ENCODE measurements around the gene UQCRC1.

UQCRC1 gene

DNA sequence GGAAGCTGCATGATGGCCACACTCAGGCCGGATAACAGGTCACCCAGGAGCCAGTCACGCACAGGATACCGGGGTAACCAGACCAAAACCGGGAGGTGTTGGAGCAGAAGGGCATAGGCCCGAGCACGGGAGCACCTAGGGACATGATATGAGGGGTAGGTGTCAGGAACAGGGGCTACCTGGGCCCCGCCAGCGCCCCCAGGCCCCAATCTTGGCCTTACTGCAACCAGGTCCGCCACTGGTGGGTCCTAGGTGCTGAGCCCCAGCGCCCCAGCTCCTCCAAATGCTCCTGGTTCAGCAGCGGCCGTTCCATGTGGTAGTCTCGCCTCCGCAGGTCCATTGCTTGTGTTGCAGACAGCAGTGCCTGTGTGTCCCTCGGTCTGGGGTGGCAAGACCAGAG, 23.8 kb upstream of the UQCRC1 start:
- DNase-seq (ENCODE audit: low spot score), result no peak

- DNase-seq (ENCODE audit: low spot score), result no peak
Measured at GRCh38 chr3:48631516-48632448, 22.3 kb upstream of the UQCRC1 start.

GRCh38 chr3:48630833-48631232, 21.4 kb upstream of the UQCRC1 start:
- no peak for DNase-seq (ENCODE audit: low spot score)

DNA sequence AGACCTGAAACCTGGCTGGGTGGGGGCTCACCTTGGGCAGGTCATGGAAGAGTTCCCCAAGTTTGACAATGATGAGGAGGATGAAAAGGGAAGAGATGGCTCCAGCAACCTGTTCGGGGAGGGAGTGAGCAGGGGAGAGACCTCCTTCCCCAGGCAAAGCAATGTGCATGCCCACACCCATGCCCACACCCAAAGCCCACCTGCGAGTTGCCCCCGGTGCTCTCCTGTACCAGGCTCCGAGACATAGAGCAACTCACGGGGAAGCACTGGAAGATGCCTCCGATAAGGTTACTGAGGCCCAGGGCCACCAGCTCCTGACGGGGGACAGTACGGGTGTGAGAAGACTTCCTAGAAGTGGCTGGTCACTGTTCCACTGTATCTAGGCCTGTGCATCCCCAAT, 21.0 kb upstream of the UQCRC1 start:
- DNase-seq (ENCODE audit: low spot score), result no peak

- no peak for DNase-seq (ENCODE audit: low spot score)
Measured at GRCh38 chr3:48629894-48630293, 20.4 kb upstream of the UQCRC1 start.

DNA sequence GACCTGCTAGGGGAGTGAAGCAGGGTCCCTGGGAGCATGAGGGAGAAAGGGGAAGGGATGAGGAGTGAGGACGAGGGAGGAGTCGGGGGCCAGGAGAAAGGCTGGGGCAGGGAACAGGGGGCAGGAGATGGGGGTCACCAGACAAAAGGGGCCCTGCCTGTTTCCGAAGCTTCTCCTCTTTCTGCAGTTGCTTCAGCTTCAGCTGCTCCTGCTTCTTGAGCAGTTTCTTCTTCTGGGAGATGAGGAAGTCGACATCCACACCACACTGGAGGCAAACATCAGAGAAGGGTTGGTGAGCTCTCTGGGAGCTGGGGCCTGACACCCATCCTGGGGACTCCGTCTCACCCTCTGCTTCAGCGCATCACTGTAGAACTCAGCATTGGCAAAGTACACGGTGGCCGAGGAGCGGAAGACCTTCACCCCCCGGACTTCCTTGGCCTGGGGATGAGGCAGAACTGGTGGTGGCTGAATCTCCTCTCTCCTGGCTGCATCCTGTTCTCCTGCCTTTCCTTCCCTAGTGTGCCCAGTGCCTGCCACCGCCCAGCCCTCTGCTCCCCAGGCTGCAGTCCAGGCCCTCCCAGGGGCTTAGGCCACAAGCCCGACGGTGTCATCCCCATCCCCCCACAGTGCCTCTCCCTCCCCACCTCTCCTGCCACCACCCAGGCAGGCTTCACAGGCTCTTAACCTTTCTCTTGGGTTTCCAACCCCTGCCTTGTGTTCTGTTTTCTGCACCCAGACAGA, 19.0 kb upstream of the UQCRC1 start:
- DNase-seq (ENCODE audit: low spot score), result no peak

GRCh38 chr3:48625600-48625999, 16.2 kb upstream of the UQCRC1 start:
- DNase-seq (ENCODE audit: low spot score), result no peak

- no peak for DNase-seq (ENCODE audit: low spot score)
Measured at GRCh38 chr3:48624767-48625166, 15.3 kb upstream of the UQCRC1 start.

DNA sequence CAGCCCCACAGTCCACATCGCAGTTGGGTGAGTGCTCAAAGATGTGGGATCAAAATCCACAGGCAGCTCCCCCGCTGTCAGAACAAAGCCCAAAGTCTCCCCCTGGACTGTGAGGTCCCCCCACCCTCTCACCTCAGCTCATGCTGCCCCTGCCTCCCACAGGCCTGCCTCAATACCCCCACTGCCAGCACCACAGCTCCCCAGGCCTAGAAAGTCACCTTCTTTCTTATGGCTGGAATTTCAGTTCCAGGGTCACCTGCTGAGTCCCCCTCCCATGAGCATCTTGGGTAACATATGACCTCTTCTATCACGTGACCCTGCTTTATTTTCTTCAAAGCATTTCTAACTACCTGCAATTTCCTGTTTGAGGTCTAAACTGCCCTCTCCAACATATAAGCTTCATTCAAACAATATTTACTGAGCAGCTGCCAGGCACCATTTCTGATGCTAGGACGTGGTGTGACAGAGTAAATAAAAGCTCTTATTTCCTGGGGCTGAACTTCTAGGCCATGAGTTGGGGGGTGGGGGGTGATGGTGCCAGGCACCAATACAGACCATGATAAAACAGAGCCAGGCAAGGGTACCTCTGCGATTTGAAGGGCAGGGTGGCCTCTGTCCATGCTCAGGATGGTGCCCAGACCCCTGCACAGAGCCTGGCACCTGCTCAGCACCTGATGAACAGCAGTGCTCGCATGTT, 14.6 kb upstream of the UQCRC1 start:
- DNase-seq (ENCODE audit: low spot score), result no peak

GRCh38 chr3:48621461-48621869, 12.0 kb upstream of the UQCRC1 start, which contains the start of gene TMEM89:
Gene TMEM89 (minus strand): TSS chr3:48621769. CDS start chr3:48621756, 13 bp downstream.
- DNase-seq (ENCODE audit: low spot score), result no peak

GRCh38 chr3:48619541-48620524, 10.4 kb upstream of the UQCRC1 start:
- DNase-seq (ENCODE audit: low spot score), result no peak

DNA sequence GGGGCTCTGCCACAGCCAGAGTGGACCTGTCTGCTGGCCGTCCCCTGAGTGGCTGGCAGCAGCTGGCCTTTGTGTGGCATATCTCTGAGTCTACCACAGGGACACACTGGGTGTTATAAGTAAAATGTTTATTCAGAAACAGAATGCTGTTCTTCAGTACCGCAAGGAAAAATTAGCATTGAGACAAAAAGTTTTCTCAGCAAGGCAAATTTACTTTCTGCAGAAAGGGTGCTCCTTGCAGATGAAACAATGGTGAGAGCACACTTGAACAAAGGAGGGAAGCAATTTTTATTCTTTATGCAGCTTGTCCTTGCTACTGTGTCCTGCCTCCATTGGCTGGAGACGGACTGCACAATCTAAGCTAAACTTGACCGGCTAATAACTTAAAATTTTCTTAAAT, 8.1 kb upstream of the UQCRC1 start:
- DNase-seq (ENCODE audit: low spot score), result no peak

- DNase-seq (ENCODE audit: low spot score), result no peak
Measured at GRCh38 chr3:48614044-48614443, 4.6 kb upstream of the UQCRC1 start.

DNA sequence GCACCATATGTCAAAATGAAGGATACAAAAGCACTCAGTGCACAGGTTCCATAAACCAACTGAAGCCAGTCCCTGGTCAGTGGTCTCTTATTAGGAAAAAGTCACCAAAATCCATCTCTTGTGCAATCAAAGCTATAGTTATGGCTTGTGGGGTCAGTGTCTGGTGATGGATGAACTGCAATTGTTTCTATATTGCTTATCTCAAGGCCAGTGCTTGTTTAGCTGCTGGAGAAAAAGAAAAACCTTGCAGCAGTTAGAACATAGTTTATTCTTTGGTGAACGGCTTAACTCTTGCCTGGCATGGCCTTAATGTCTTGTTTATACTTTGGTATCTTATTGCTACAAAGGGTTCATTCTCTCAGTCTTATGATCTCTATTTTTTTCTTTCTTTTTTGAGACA, 2.9 kb upstream of the UQCRC1 start:
- DNase-seq (ENCODE audit: low spot score), result no peak

- no peak for DNase-seq (ENCODE audit: low spot score)
Measured at GRCh38 chr3:48607519-48607918, 1.9 kb downstream of the UQCRC1 start.

DNA sequence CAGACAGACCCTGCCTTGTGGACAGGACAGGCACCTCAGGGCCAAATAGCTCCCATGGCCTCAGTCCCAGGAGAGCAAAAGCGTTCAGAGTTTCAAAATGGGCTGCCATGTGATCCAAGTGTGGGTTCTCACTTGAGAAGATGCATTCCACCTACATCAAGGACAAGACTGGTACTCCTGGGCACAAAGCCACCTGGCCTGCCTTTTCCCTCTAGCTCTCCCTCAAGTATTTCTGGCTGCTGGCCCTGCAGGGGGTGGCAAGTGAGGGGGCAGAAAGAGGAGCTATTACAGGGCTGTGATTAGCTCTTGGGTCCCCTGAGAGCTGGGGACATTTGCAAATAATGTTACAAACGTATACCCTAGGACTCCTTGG, 7.8 kb downstream of the UQCRC1 start:
- no peak for DNase-seq (ENCODE audit: low spot score)

- DNase-seq (ENCODE audit: low spot score), result no peak
Measured at GRCh38 chr3:48600711-48601621, 8.5 kb downstream of the UQCRC1 start.

GRCh38 chr3:48599509-48600285, 9.7 kb downstream of the UQCRC1 start:
- no peak for DNase-seq (ENCODE audit: low spot score)

DNA sequence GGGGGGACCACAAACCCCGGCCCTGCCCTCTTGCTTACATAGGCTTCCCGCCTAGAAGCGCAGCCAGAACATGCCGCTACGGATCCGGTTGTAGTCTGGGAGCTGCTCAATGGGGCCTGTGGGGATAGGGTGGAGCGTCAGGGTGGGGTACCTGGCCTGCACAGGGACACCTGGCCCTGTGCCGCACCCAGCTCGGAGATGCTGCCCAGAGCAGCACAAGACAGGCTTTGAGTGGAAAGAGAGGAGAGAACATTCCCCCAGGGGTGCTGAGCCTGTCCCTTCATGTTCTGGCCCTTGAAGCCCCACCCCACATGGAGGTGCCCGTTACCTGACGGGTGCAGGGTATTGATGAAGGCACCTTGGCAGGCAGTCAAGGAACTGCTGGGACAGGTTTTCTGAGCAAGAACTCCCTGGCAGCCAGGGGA, 10.4 kb downstream of the UQCRC1 start:
- DNase-seq (ENCODE audit: low spot score), result no peak
